ENCODE measurements around the gene QRICH1. TPM values are rescaled to one million over a fixed set of nuclear protein-coding genes. Genes with fewer than 3 reads are reported as not detected.

Gene QRICH1
- polyA plus RNA-seq, 1 of the 3 experiments (the other 2 are of a cell fraction): 58.5 TPM

GRCh38 chr3:49013738-49014660 lies 79.9 kb downstream of the QRICH1 start (continued):
- TF ChIP-seq ZBTB33 (IDR thresholded peaks at IDR 0.05; ENCODE audit: borderline replicate concordance, low read depth) (no peak), USF2 (IDR thresholded peaks at IDR 0.05; ENCODE audit: borderline replicate concordance, low read depth, low read length) (no peak), YY1 (IDR thresholded peaks at IDR 0.05; ENCODE audit: low read depth) (no peak), IRF3 (IDR thresholded peaks at IDR 0.05; ENCODE audit: low read depth, low read length) (no peak), TAF1 (IDR thresholded peaks at IDR 0.05; ENCODE audit: borderline replicate concordance, low read depth, low read length) (no peak), SMC3 (IDR thresholded peaks at IDR 0.05; ENCODE audit: low read depth, low read length) (peak; percentile 46), MXI1 (IDR thresholded peaks at IDR 0.05; ENCODE audit: low read depth, low read length) (peak; percentile 45; the same call in 1 of the 2 replicates)

- Histone ChIP-seq H3K4me2 (no peak overlapping the region), H3K4me3 (ENCODE audit: low read depth in 2 of 2, low read length in 1 of 2) (no peak overlapping the region), H3K9me2 (no peaks in the 10 kb centered on the region), H3K27ac (ENCODE audit: low read depth in 2 of 2, low read length in 1 of 2) (no peak overlapping the region; a peak in 1 of 4 replicates), H3K4me1 (ENCODE audit: control insufficient read depth in 1 of 2, insufficient read depth in 2 of 2, low read depth in 1 of 2, low read length in 1 of 2) (peaks cover 0 to 23% of the 10 kb centered on the region in 2 experiments; a peak in 1 of 4 replicates), H3K27me3 (ENCODE audit: insufficient read depth) (no peaks in the 10 kb centered on the region), H3F3A (replicated peaks; ENCODE audit: insufficient read depth) (peaks cover 17% of the 10 kb centered on the region), H3K79me2 (ENCODE audit: insufficient read depth) (peaks cover 66% of the 10 kb centered on the region), H4K20me1 (ENCODE audit: insufficient read depth) (peaks cover 66% of the 10 kb centered on the region), H2AFZ (ENCODE audit: low read depth) (no peak overlapping the region), H3K9ac (no peak overlapping the region), H3K36me3 (replicated peaks in 1 of 2; ENCODE audit: control insufficient read depth in 1 of 2, insufficient read depth in 2 of 2, low read length in 1 of 2) (peaks cover 9 to 54% of the 10 kb centered on the region in 2 experiments), H3K9me3 (no peaks in the 10 kb centered on the region)
- no peak for DNase-seq
- TF ChIP-seq CHD2 (IDR thresholded peaks at IDR 0.05; ENCODE audit: low read length, partially characterized antibody) (no peak), POLR2AphosphoS5 (IDR thresholded peaks at IDR 0.05; ENCODE audit: low read depth, low read length) (0 out of 2 replicates have a peak, but pooled peaks have one; percentile 1)
- CTCF ChIA-PET: interaction anchor here (0.9 to 14.2 kb wide), 7 partner anchors 9 to 162 kb away, joined by 3 to 114 read pairs (median 5); partner anchors contain the start of genes NDUFAF3 and P4HTM
- POLR2A ChIA-PET: interaction anchor here (0.7 to 2.2 kb wide), 4 partner anchors 7 to 26 kb away, joined by 3 to 10 read pairs (median 3); no protein-coding TSS in a partner anchor
- WGBS (ENCODE audit: low lambda C conversion rate): 95% methylated on average over 9 of the region's 19 CpGs
Observed at GRCh38 chr3:49013113-49013737, 80.6 kb downstream of the QRICH1 start.

Measured in SK-N-SH (cell line).